Stimulated activated naive CD8-positive, alpha-beta T cell treated with anti-CD3 and anti-CD28 coated beads, Interleukin-15, Interleukin-2, amounts not matched to agents 100 ng/mL and 50 ng/mL, for 24 hours (primary cell): ENCODE measurements around the gene FMR1.
A peak's percentile ranks its signal among the peaks of the same experiment; 100 is the strongest.

ENCODE experiments used
- H3K27ac Mint-ChIP-seq: one replicate; pipeline ENCODE4 v1.8.0; 2021; ENCODE audit warnings: mild to moderate bottlenecking, mixed read lengths
- H3K27me3 Mint-ChIP-seq: one replicate; pipeline ENCODE4 v1.8.0; 2021; ENCODE audit warnings: mixed read lengths
- H3K36me3 Mint-ChIP-seq: one replicate; pipeline ENCODE4 v1.8.0; 2021; ENCODE audit warnings: low read depth, mixed read lengths
- H3K4me1 Mint-ChIP-seq: one replicate; pipeline ENCODE4 v1.8.0; 2021; ENCODE audit warnings: low read depth, mixed read lengths
- H3K4me3 Mint-ChIP-seq: one replicate; pipeline ENCODE4 v1.8.0; 2021; ENCODE audit warnings: mild to moderate bottlenecking, mixed read lengths
- H3K9me3 Mint-ChIP-seq: one replicate; pipeline ENCODE4 v1.8.0; 2021; ENCODE audit warnings: mixed read lengths

The FMR1 gene

DNA sequence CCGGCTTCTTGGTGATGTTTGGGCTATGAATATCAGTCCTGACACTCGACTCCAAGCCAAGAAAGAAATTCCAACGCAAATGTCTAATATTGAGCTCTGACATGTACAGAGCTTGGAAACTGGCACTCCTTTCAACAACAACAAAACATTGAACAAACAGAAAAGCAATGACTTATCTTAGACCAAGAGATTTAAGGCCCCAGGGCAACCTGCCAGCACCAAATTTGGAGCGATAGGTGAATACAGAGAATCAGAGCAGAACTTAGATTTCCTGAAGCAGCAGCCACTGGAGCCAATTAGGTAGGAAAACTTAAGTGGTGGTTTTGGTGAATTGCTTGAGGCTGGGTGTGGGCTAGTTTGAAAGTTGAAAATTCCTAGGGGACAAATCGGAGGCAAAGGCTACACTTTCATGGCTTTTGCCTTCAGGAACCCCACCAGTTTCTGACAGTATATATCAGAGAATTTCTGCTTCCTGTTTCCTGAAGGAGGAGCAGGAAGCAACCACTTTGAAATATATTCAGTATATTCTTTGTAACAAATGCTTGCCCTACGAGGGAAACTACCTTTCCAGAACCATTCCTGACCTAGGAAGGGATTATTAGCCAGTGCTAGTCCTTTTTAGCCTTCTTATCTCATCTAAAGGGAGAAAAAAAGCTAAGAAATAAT is 10.1 kb upstream of the FMR1 start:
- Mint-ChIP-seq H3K9me3 (no peaks in the 10 kb centered on the region), H3K36me3 (no peaks in the 10 kb centered on the region), H3K4me1 (no peaks in the 10 kb centered on the region), H3K27me3 (no peaks in the 10 kb centered on the region), H3K27ac (no peak overlapping the region), H3K4me3 (no peak overlapping the region)

DNA sequence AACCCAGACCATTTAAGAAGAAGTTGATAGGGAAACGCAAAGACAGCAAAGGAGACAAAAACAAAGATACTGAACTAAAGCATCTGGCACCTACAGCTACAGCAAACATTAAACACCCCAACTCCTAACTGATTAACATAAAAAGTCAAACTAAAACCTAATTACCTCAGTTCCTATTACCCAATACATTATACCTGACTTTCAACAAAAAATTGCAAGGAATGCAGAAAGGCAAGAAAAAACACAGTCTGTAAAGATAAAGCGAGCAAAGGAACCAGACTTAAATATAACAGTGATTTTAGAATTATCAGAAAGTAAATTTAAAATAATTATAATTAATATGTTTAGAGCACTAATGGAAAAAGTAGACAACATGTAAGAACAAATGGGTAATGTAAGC is 9.4 kb upstream of the FMR1 start:
- Mint-ChIP-seq H3K36me3 (no peaks in the 10 kb centered on the region), H3K9me3 (no peaks in the 10 kb centered on the region), H3K4me3 (no peak overlapping the region), H3K4me1 (no peaks in the 10 kb centered on the region), H3K27me3 (no peaks in the 10 kb centered on the region), H3K27ac (no peak overlapping the region)

- no peak overlapping the region for H3K4me3 Mint-ChIP-seq
- H3K36me3 Mint-ChIP-seq = no peaks in the 10 kb centered on the region
- no peaks in the 10 kb centered on the region for H3K9me3 Mint-ChIP-seq
- H3K4me1 Mint-ChIP-seq = peaks cover 11% of the 10 kb centered on the region
- no peaks in the 10 kb centered on the region for H3K27me3 Mint-ChIP-seq
- no peak overlapping the region for H3K27ac Mint-ChIP-seq
Observed at GRCh38 chrX:147908106-147908505, 3.6 kb upstream of the FMR1 start.

- no peak overlapping the region for H3K4me3 Mint-ChIP-seq
- H3K4me1 Mint-ChIP-seq = peaks cover 34% of the 10 kb centered on the region
- no peaks in the 10 kb centered on the region for H3K27me3 Mint-ChIP-seq
- no peaks in the 10 kb centered on the region for H3K9me3 Mint-ChIP-seq
- H3K36me3 Mint-ChIP-seq = no peaks in the 10 kb centered on the region
- no peak overlapping the region for H3K27ac Mint-ChIP-seq
Observed at GRCh38 chrX:147910607-147911006, 1.1 kb upstream of the FMR1 start.

DNA sequence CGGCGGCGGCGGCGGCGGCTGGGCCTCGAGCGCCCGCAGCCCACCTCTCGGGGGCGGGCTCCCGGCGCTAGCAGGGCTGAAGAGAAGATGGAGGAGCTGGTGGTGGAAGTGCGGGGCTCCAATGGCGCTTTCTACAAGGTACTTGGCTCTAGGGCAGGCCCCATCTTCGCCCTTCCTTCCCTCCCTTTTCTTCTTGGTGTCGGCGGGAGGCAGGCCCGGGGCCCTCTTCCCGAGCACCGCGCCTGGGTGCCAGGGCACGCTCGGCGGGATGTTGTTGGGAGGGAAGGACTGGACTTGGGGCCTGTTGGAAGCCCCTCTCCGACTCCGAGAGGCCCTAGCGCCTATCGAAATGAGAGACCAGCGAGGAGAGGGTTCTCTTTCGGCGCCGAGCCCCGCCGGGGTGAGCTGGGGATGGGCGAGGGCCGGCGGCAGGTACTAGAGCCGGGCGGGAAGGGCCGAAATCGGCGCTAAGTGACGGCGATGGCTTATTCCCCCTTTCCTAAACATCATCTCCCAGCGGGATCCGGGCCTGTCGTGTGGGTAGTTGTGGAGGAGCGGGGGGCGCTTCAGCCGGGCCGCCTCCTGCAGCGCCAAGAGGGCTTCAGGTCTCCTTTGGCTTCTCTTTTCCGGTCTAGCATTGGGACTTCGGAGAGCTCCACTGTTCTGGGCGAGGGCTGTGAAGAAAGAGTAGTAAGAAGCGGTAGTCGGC is 528 bp downstream of the FMR1 start:
- Mint-ChIP-seq H3K36me3 (no peaks in the 10 kb centered on the region), H3K4me3 (peak overlapping the region; percentile 96), H3K4me1 (peaks cover 50% of the 10 kb centered on the region), H3K27me3 (no peaks in the 10 kb centered on the region), H3K9me3 (no peaks in the 10 kb centered on the region), H3K27ac (peak overlapping the region; percentile 90)

GRCh38 chrX:147913570-147913969 is 1.9 kb downstream of the FMR1 start:
- peak overlapping the region; percentile 96 for H3K4me3 Mint-ChIP-seq
- H3K4me1 Mint-ChIP-seq = peaks cover 63% of the 10 kb centered on the region
- no peaks in the 10 kb centered on the region for H3K27me3 Mint-ChIP-seq
- no peak overlapping the region for H3K27ac Mint-ChIP-seq
- H3K9me3 Mint-ChIP-seq = no peaks in the 10 kb centered on the region
- H3K36me3 Mint-ChIP-seq = no peaks in the 10 kb centered on the region

DNA sequence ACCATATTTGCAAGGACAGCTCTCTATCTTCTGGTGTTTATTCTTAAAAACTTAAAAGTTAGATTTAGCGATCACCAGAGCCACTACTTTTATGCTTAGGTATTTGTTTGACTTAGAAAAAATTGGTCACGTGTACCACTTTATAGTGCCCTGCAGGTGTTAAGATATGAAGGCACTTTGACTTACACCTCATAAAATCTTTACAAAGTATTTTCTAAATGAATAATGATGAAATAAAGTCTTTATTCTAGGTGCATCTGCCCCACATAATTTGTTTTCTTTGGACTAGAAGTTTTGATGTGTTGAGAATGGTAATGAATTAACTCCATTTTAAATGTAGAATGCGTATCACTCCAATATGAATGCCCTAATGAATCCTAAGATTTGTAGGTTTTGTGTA is 2.9 kb downstream of the FMR1 start:
- H3K4me1 Mint-ChIP-seq = peaks cover 64% of the 10 kb centered on the region
- H3K9me3 Mint-ChIP-seq = no peaks in the 10 kb centered on the region
- H3K4me3 Mint-ChIP-seq = peak overlapping the region; percentile 96
- H3K27me3 Mint-ChIP-seq = no peaks in the 10 kb centered on the region
- H3K36me3 Mint-ChIP-seq = no peaks in the 10 kb centered on the region
- no peak overlapping the region for H3K27ac Mint-ChIP-seq

- no peaks in the 10 kb centered on the region for H3K9me3 Mint-ChIP-seq
- H3K4me3 Mint-ChIP-seq = no peak overlapping the region
- no peaks in the 10 kb centered on the region for H3K27me3 Mint-ChIP-seq
- H3K4me1 Mint-ChIP-seq = peaks cover 69% of the 10 kb centered on the region
- no peaks in the 10 kb centered on the region for H3K36me3 Mint-ChIP-seq
- H3K27ac Mint-ChIP-seq = no peak overlapping the region
Observed at GRCh38 chrX:147916375-147916968, 4.8 kb downstream of the FMR1 start.

DNA sequence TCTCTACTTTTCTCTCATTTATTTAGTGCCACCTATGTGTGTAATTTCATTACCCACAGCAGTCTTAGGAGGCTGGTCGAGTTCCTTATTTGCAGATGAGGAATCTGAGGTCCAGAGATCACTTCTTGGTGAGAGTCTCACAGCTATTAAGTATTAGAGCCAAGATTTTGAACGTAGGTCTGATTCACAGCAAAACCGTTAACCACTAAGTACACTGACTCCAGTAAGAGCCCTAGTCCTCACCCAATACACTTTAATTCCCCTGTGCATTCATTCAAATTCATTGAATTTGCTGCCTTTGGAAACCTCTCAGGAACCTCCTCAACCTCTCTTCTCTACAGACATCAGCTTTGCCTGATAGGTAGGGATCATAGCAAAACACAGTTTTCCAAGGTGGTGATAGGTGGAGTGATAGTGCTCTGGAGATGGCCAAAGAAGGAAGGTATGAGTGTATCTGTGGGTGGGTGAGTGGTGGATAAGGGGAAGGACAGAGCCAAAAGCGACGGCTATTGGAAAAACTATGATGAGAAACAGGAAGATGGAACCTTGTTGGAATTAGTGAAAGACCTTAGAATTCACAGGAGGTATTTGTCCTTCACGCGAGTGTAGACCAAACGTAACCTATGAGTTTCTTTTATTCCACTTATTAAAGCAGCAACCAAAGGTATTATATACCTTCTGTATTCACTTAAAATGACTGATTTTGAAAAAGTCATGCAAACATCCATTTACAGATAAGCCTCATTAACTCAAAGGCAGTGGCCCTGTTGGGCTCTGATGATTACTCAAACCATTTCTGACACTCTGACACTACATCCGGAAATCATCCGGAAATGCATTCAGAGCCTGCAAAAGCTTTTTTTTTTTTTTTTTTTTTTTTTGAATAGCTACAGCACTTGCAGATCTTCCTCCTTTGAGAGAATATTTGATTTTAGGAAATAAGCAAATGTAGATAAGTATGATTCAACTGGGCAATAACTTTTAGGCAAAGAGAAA is 6.3 kb downstream of the FMR1 start:
- no peaks in the 10 kb centered on the region for H3K9me3 Mint-ChIP-seq
- no peaks in the 10 kb centered on the region for H3K27me3 Mint-ChIP-seq
- no peaks in the 10 kb centered on the region for H3K36me3 Mint-ChIP-seq
- peak overlapping the region; percentile 57 for H3K4me3 Mint-ChIP-seq
- H3K4me1 Mint-ChIP-seq = peaks cover 77% of the 10 kb centered on the region
- peak overlapping the region; percentile 80 for H3K27ac Mint-ChIP-seq

- Mint-ChIP-seq H3K9me3 (no peaks in the 10 kb centered on the region), H3K4me3 (no peak overlapping the region), H3K27me3 (no peaks in the 10 kb centered on the region), H3K4me1 (peaks cover 62% of the 10 kb centered on the region), H3K36me3 (no peaks in the 10 kb centered on the region), H3K27ac (no peak overlapping the region)
Observed at GRCh38 chrX:147920161-147920666, 8.5 kb downstream of the FMR1 start.

GRCh38 chrX:147923605-147924004 is 11.9 kb downstream of the FMR1 start:
- Mint-ChIP-seq H3K4me3 (no peak overlapping the region), H3K9me3 (no peaks in the 10 kb centered on the region), H3K36me3 (peaks cover 9% of the 10 kb centered on the region), H3K4me1 (peaks cover 29% of the 10 kb centered on the region), H3K27ac (no peak overlapping the region), H3K27me3 (no peaks in the 10 kb centered on the region)

DNA sequence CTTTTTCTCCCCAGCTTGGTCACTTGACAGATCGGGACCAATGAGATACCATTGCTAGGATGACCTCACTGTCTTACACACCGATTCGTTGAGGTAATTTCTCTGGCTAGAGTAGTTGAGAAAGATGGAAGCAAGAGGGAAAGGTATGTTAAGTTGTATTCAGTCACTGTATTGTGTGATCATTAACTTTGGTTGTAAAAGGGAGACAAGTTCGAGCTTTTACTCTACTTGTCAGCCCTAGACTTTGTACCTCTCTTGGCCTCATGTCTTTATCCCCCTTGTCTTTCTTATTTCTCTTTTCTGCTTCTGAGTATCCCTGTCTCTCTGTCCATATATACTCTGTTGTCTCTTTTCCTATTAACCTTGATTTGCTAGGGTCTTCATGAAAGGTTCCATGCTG is 15.5 kb downstream of the FMR1 start:
- H3K36me3 Mint-ChIP-seq = peaks cover 22% of the 10 kb centered on the region
- no peaks in the 10 kb centered on the region for H3K27me3 Mint-ChIP-seq
- H3K4me3 Mint-ChIP-seq = no peak overlapping the region
- no peak overlapping the region for H3K27ac Mint-ChIP-seq
- peaks cover 10% of the 10 kb centered on the region for H3K4me1 Mint-ChIP-seq
- no peaks in the 10 kb centered on the region for H3K9me3 Mint-ChIP-seq

DNA sequence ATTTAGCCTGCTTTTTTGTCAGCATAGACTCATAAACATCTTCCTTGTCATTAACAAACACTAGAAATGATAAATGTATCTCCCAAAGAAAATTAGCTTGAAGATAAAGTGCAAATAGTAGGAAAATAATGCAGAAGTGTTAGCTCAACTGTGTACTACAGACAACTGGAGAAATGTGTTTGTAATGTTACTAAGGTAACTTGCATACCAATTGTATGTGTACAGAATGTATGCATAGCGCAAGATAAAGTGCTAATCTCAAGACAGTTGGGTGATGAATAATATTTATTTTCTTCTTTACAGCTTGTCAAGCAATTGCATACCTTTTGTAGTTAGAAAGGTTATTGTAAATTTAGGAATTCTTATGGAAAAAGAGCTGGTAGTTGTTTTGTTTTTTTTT is 22.1 kb downstream of the FMR1 start:
- H3K27ac Mint-ChIP-seq = no peak overlapping the region
- H3K27me3 Mint-ChIP-seq = no peaks in the 10 kb centered on the region
- H3K4me1 Mint-ChIP-seq = no peaks in the 10 kb centered on the region
- H3K4me3 Mint-ChIP-seq = no peak overlapping the region
- peaks cover 48% of the 10 kb centered on the region for H3K36me3 Mint-ChIP-seq
- H3K9me3 Mint-ChIP-seq = no peaks in the 10 kb centered on the region

GRCh38 chrX:147935156-147935758 is 23.5 kb downstream of the FMR1 start:
- peaks cover 43% of the 10 kb centered on the region for H3K36me3 Mint-ChIP-seq
- no peak overlapping the region for H3K27ac Mint-ChIP-seq
- no peaks in the 10 kb centered on the region for H3K27me3 Mint-ChIP-seq
- H3K4me3 Mint-ChIP-seq = no peak overlapping the region
- no peaks in the 10 kb centered on the region for H3K9me3 Mint-ChIP-seq
- no peaks in the 10 kb centered on the region for H3K4me1 Mint-ChIP-seq
